C1 segment of cervical spinal cord (tissue), 14 donors: ENCODE results near the gene ZNF281.
"Not testable (repeated sequence)": the region's sequence is repeated elsewhere in the genome, so short reads cannot be mapped to it uniquely, and the experiment has no call there.

ENCODE experiments used
- DNase-seq, 14 donors: peaks; one replicate each; lab custom pipeline; 2025; lab: John Stamatoyannopoulos, UW

The ZNF281 gene, protein sequence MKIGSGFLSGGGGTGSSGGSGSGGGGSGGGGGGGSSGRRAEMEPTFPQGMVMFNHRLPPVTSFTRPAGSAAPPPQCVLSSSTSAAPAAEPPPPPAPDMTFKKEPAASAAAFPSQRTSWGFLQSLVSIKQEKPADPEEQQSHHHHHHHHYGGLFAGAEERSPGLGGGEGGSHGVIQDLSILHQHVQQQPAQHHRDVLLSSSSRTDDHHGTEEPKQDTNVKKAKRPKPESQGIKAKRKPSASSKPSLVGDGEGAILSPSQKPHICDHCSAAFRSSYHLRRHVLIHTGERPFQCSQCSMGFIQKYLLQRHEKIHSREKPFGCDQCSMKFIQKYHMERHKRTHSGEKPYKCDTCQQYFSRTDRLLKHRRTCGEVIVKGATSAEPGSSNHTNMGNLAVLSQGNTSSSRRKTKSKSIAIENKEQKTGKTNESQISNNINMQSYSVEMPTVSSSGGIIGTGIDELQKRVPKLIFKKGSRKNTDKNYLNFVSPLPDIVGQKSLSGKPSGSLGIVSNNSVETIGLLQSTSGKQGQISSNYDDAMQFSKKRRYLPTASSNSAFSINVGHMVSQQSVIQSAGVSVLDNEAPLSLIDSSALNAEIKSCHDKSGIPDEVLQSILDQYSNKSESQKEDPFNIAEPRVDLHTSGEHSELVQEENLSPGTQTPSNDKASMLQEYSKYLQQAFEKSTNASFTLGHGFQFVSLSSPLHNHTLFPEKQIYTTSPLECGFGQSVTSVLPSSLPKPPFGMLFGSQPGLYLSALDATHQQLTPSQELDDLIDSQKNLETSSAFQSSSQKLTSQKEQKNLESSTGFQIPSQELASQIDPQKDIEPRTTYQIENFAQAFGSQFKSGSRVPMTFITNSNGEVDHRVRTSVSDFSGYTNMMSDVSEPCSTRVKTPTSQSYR

DNA sequence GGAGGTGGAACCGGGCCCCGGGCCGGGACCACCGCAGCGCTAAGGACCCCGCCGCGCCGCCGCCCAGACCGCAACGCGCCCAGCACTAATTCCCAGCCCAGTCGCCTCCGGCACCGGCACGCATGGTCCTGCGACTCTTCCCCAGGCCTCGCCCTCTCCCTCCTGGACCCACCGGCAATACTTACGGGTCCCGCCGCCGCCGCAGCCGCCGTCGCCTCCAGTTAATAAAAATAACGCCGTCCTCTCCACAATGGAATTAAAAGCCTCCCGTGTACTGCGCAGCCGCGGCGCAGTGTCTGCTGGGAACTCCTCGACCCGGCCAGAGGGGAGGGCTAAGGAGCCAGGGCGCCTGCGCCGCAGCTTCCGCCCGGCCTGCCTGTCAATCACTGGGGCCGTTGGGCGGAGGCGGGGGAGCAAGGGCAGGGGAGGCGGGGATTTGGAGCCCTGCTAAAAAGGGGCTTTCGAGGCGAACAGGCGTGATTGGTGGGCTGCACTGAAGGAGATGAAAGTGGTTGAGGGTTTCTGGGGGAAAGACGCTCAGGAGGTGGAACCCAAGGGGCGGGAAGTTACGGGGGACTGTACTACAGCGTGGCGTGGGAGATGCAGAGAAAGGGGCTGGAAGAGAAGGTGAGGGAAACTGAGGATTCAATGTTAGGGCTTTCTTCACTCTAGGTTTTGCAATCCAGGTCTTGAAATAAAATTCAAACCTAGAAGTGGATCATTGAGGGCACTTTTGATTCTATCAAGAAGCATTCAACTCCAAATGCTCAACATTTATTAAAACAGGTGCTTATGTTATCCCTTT, at the start of gene ZNF281:
Gene ZNF281, minus strand, starts transcription at position 276 of the 805 bp plus-strand sequence. CDS start 331 bp downstream, outside the sequence.
- DNase-seq: peak; percentile 42 to 96 (median 90)

DNA sequence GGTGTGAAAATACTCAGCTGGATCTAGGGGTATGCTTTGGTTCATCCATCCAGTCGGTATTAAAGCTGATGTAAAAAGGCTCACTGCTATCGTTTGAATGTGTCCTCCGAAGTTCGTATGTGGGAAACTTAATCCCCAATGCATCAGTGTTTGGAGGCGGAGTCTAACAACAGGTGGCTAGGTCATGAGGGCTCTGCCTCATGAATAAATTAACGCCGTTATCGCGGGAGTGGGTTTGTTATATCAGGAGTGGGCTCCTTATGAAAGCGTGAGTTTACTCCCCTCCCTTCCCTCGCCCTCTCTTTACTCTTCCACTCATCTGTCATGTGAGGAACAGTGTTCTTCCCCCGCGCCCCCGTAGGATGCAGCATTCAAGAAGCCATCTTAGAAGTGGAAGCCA, 48.9 kb upstream of the ZNF281 start:
- no peak for DNase-seq

DNA sequence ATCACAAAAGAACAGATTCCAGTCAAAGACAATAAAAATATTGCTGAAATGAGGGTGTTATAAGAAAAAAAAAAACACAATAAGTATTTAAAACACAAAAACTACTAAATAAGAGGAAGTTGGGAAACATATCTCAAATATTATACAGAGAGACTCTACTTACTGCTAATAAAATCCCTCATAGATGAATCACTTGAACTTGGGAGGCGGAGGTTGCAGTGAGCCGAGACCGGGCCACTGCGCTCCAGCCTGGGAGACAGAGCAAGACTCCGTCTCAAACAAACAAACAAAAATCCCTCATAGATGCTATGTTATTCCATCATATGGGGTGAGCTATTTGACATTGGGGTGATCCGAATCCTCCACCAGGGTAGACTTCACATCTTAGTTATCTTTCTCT, 48.0 kb upstream of the ZNF281 start:
- DNase-seq: no peak

- DNase-seq: no peak
Measured at GRCh38 chr1:200454425-200454824, 44.6 kb upstream of the ZNF281 start.

- no peak for DNase-seq
Measured at GRCh38 chr1:200453553-200453905, 43.7 kb upstream of the ZNF281 start.

DNA sequence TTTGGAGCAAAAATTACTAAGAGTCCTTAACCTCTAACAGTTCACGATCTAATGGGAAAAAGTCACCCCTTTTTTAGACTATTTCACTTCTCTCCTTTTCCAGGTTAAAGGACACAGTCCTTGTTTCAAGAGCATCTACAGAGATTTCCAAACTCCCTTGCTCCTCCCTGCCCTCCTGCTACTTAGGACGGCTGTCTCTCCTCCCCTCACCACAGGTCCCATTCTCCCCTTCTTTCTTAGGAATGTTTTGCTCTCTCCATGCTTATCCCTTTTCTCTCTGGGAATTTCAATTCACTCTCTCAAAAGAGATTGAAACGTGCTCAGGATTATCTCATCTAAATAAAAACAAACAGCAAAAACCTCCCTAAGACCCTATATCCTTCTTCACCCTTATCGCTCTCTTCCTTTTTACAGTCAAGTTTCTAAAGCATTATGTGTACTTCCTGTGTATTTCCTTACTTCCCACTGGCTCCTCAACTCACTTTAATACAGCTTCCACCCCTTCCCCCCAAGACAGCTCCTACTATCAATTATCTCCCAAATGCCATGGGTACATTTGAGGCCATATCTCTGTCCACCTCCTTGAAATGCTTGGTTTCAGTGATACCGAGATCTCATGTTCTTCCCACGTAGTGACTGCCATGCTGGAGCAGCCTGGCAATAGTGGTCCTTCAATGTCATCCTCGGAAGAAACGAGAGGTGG, 43.2 kb upstream of the ZNF281 start:
- DNase-seq: no peak

DNA sequence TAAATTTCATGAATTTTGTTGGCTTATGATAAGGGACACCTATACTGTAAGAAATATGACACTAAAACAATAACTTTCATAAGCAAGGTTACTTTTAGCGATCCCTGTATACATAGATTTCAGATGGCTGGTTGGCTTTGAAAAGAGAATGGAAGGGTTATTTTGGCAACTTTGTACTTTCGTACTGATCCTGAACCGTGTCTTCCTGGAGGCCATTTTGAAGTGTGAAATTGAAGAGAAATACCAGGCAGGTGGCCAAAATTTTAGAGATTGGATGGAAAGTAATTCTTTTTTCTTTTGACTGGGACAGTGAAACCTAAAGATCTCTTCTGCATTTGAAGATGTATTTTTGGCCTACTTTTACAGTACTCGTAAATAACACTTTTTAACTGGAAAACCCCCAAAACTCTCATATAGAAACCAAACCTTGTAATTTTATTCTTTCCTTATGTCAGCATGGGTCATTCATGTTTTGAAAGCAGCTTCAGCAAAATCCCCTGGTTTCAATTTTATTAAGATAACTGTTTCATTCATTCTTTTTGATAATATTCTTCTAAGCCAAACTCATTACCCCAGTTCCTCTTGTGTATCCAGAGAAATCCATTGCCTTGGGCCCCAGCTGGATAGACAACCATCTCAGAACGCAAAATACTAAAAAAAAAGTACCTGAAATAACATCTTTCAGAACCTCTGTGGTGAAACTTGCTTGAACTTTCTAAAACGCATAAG, 38.4 kb upstream of the ZNF281 start:
- no peak for DNase-seq

GRCh38 chr1:200445213-200445612, 35.4 kb upstream of the ZNF281 start:
- no peak for DNase-seq

DNA sequence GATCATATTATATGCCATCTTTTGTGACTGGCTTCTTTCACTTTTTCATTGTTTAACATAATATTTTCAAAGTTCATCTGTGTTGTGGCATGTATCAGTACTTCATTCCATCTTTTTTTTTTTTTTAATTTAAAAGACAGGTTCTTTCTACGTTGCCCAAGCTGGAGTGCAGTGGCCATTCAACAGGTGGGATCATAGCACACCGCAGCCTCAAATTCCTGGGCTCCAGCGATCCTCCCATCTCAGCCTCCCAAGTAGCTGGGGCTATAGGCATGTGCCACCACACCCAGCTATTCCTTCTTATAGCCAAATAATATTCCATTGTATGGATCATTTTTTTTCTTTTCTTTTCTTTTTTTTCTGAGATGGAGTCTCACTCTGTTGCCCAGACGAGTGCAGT, 34.6 kb upstream of the ZNF281 start:
- no peak for DNase-seq

DNA sequence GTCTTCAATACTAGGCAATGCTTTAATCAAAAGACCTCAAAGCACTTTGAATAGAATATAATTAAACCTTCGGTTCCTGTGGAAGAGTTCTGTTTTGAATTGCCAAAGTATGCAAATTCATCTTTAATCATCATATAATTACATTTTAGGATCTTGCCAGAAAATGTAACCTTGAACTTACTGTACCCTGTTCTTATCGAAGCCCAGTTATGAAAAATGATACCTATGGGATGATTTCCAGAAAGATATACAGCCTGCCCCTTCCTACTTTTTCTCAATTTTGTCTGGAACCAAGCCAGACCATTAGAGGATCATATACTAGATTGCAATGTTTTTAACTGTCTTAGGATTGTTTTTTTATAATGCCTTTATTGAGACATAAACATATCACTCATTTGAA, 34.0 kb upstream of the ZNF281 start:
- no peak for DNase-seq

DNA sequence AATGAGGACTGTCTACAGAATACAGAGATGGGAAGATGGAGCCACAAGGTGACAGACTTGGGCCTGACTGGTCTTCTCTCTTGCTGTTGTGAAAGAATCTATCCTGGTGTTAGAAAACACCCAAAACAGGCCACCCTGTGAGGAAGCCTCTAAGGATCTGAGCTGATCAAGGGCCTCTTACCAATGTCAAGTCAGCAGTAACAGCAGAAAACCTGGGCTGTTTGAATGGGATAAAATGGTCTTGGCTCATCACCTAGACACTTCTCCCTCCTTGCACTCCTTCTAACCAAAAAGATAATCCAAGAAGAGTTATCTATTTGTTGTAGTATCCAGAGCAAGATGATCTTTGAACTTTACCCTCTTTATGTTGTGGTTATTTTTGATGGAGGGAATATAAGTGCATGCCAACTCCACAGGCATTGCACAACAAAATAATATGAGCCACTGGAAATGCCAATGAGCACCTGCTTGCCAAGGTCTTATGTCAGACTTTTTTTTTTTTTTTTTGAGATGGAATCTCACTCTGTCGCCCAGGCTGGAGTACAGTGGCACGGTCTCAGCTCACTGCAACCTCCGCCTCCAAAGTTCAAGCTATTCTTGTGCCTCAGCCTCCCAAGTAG, 32.8 kb upstream of the ZNF281 start:
- no peak for DNase-seq

- no peak for DNase-seq
Measured at GRCh38 chr1:200442023-200442422, 32.2 kb upstream of the ZNF281 start.

GRCh38 chr1:200438911-200439310, 29.1 kb upstream of the ZNF281 start:
- no peak for DNase-seq

- not testable (repeated sequence) for DNase-seq
Measured at GRCh38 chr1:200438413-200438812, 28.6 kb upstream of the ZNF281 start.

DNA sequence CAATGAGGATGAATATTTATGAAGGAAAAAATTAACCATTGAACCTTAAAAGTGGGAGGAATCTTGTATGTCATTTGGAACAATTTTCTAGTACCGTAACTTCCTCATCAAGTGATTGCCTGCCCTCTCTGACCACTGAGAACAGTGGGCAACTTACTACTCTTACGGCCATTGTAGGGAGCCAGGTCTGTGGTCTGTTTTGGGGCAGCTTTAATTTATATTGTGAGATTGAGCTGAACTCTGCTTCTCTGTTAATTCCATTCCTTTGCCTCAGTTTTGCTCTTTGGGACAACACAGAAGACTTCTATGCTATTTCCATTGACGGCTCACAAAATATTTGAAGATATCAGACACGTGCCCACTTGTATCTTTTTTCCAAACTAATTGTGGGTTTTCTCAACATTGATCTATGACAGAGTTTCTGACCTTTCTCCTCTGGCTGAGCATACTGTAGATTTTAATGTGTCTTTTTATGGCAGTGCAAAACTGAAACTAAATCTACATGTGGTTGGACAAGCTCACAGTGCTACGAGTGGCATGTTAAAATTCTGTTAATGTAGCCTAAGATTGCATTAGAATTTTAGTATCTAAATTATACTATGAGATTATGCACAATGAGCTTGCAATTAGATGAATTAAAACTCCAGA, 27.8 kb upstream of the ZNF281 start:
- DNase-seq: no peak

GRCh38 chr1:200437088-200437487, 27.3 kb upstream of the ZNF281 start:
- no peak for DNase-seq

- DNase-seq: no peak
Measured at GRCh38 chr1:200436436-200436835, 26.6 kb upstream of the ZNF281 start.

DNA sequence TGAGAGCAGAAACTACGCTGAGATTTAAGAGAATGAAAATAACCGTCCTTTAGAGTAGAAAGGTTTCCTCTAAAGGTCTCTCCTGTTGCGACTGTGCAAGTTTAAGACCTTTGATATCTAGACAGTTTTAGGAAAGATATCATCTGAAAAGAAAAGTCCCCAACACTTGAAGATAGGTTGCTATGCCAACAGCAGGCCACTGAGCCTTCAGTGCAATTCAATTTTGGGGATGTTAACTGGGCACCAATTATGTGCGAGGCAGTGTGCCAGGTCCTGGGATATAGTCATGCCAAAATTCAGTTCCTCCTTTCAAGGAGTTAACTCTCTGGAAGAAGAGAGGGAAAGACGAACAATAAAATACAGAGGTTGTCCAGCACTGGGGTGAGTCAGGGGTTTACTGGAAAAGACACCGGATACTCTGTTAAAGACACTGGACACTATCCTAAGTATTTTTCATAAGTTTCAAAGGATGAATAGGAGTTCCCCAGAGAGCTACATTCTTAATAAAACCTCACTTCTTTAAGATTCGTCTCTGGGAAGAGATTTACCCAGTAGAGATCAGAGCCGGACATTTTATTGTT, 25.5 kb upstream of the ZNF281 start:
- peak in 1 of 14 donors; percentile 2 for DNase-seq

GRCh38 chr1:200433586-200433985, 23.8 kb upstream of the ZNF281 start:
- DNase-seq: no peak
